Heart right ventricle (tissue), 16 donors: ENCODE data around the gene MKRN1. TPM values are rescaled to one million over a fixed set of nuclear protein-coding genes. Genes with fewer than 3 reads are reported as not detected.
"Not testable (repeated sequence)": the region's sequence is repeated elsewhere in the genome, so short reads cannot be mapped to it uniquely, and the experiment has no call there.

Experiments
- ATAC-seq, 8 donors: fragments of 200-7000 bp; cut with Tn5 transposase; one replicate each; pipeline ENCODE4 v1.9.1; 2020; ENCODE audit warnings: mild to moderate bottlenecking in 8 of 8, moderate library complexity in 8 of 8, moderate number of reproducible peaks in 1 of 8
- DNase-seq, 2 donors: peaks; one replicate each; pipeline ENCODE4 v3.0.0-alpha.2; 2020
- H3K27ac ChIP-seq, 10 donors: fragments of 200-600 bp; sonication (generic) in 2 of 10; one replicate each; pipeline versions ENCODE4 v1.5.0 to v1.8.0; 2020 to 2022; ENCODE audit warnings: mild to moderate bottlenecking in 3 of 10
- H3K27me3 ChIP-seq, 7 donors: fragments of 200-600 bp; one replicate each; pipeline ENCODE4 v1.8.0; 2021 to 2022; ENCODE audit warnings: mild to moderate bottlenecking in 2 of 7
- H3K36me3 ChIP-seq, 9 donors: fragments of 200-600 bp; sonication (generic) in 1 of 9; one replicate each; pipeline versions ENCODE4 v1.5.0 to v1.8.0; 2020 to 2022; ENCODE audit warnings: mild to moderate bottlenecking in 2 of 9
- H3K4me1 ChIP-seq, 9 donors: fragments of 200-600 bp; sonication (generic) in 1 of 9; one replicate each; pipeline versions ENCODE4 v1.5.0 to v1.8.0; 2020 to 2022; ENCODE audit warnings: mild to moderate bottlenecking in 4 of 9
- H3K4me3 ChIP-seq, 10 donors: fragments of 200-600 bp; sonication (generic) in 2 of 10; one replicate each; pipeline versions ENCODE4 v1.5.0 to v1.8.0; 2020 to 2022; ENCODE audit warnings: mild to moderate bottlenecking in 7 of 10, moderate library complexity in 2 of 10
- H3K9me3 ChIP-seq, 11 donors: fragments of 200-600 bp in 10 of 11; sonication (generic) in 2 of 11; one replicate each; pipeline versions ENCODE4 v1.5.0 to v1.8.0; 2013 to 2022; ENCODE audit warnings: mild to moderate bottlenecking in 2 of 11, control low read depth in 1 of 11, moderate library complexity in 1 of 11
- CTCF ChIP-seq, 9 donors: fragments of 200-600 bp; sonication (generic) in 2 of 9; IDR thresholded peaks; one replicate each; pipeline versions ENCODE4 v1.5.0 to v1.8.0; 2021 to 2022; ENCODE audit warnings: antibody characterized with exemption in 9 of 9, mild to moderate bottlenecking in 5 of 9, moderate library complexity in 1 of 9
- WGBS, 2 donors: extraction: QIAGEN DNeasy Blood & Tissue Kit; methylation state at CpG; one replicate each; pipeline ENCODE4 v1.1.7; 2013; ENCODE audit warnings: inconsistent platforms in 1 of 2; 5-methylcytosine and 5-hydroxymethylcytosine counted together
- intact Hi-C, 10 donors: fragments of 100-400 bp; cut with DNase I; formaldehyde crosslinking; loops; one replicate each; pipeline versions ENCODE4 v1.11.1 to v1.14.2; 2022
- polyA plus RNA-seq, 2 donors: library from polyadenylated mRNA; stranded (reverse); fragments of 200-250 nt; gene quantifications; one replicate each; pipeline ENCODE4 v1.2.3, GENCODE V29; 2013
- total RNA-seq, 10 donors: library from RNA; stranded (reverse); fragmentation: NEBNext Ultra II Directional in 3 of 10; extraction: Animal tissue kit (Norgen Biotek cat#: 25700) in 3 of 10; gene quantifications; one replicate each; pipeline versions ENCODE4 v1.2.1 to v1.2.4, GENCODE V29; 2021 to 2023
- donor health status: Arrhythmogenic right ventricular cardiomyopathy.
- donor health status: ischemic (EF 13 %, LVEDD 7.1; RV severe dilation, severe dysfunction).
- donor health status: healthy with polysubstance abuse.
- donor health status: DM: no; HTN: yes; CAD: no.
- donor health status: DM: no; HTN: no; CAD: no.
- donor health status: ischemic (EF 25% LVEDD 6.9; RV normal size, moderate dysfunction).
- donor health status: ischemic (EF 25% LVEDD 5.7; RV mildly dilated, moderate dysfunction).
- donor health status: healthy.
- donor health status: DM: yes; HTN: yes; CAD: no.
- donor health status: Ischemic cardiomyopathy.
- donor health status: ischemic (EF 35%, LVEDD 5.7; RV mildly dilated, moderate dysfunction).
- donor health status: nonischemic (EF 11% LVEDD 7.7; RV severe dilation, severe dysfunction).
- donor health status: DM: yes; HTN: yes; CAD: no.
- donor health status: PGD.
- donor health status: ischemic (EF 29% LVEDD 5.4; RV normal size, mild dysfunction).
- donor health status: nonischemic (EF 23%, LVEDD 6.1; RV moderate dilation, normal function).

The MKRN1 gene
- total and polyA plus RNA-seq, 12 donors, result 38.5 to 113 (median 90.3) TPM

GRCh38 chr7:140421521-140421920 is 57.8 kb downstream of the MKRN1 start:
- intact Hi-C loops, result no loop called here
- TF ChIP-seq CTCF (IDR thresholded peaks at IDR 0.05), result no peak
- Histone ChIP-seq H3K4me1 (peaks cover 0 to 10% (median 0%) of the 10 kb centered on the region in 9 donors), H3K27me3 (no peaks in the 10 kb centered on the region), H3K4me3 (no peak overlapping the region), H3K27ac (no peak overlapping the region), H3K36me3 (peaks cover 0 to 3% (median 0%) of the 10 kb centered on the region in 9 donors), H3K9me3 (no peaks in the 10 kb centered on the region)
- DNase-seq (no peak), ATAC-seq (no peak)
- whole genome bisulfite sequencing, 2 donors, result 95 to 96% methylated on average over 2 of the region's 2 CpGs

DNA sequence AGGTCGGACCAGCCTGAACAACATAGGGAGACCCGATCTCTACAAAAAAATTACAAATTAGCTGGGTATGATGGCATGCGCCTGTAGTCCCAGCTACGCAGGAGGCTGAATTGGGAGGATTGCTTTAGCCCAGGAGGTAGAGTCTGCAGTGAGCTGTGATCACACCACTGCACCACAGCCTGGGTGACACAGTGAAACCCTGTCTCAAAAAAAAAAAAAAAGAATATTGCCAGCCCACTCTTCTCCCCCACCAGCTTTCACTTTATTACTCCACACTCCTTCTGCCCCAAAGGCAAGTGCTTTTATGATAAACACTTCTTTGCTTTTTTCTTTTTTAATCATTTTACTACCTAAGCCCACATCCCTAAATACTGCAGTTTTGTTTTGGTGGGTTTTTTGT is 60.7 kb downstream of the MKRN1 start:
- no peak for TF ChIP-seq CTCF (IDR thresholded peaks at IDR 0.05)
- DNase-seq (no peak), ATAC-seq (no peak)
- H3K9me3 ChIP-seq, result no peaks in the 10 kb centered on the region
- no peaks in the 10 kb centered on the region for H3K36me3 ChIP-seq
- H3K27ac ChIP-seq, result no peak overlapping the region
- 87 to 95% methylated on average over 4 of the region's 4 CpGs for WGBS, 2 donors
- H3K27me3 ChIP-seq, result peaks cover 0 to 11% (median 0%) of the 10 kb centered on the region in 7 donors
- intact Hi-C loops, result no loop called here
- H3K4me3 ChIP-seq, result no peak overlapping the region
- H3K4me1 ChIP-seq, result no peaks in the 10 kb centered on the region

- H3K4me3 ChIP-seq, ATAC-seq, H3K36me3 ChIP-seq, intact Hi-C loops, H3K9me3 ChIP-seq, H3K27ac ChIP-seq, H3K4me1 ChIP-seq, DNase-seq: not testable (repeated sequence)
- H3K27me3 ChIP-seq, result peaks cover 0 to 13% (median 0%) of the 10 kb centered on the region in 7 donors
- 90 to 95% methylated on average over 5 of the region's 5 CpGs for WGBS, 2 donors
Measured at GRCh38 chr7:140418156-140418472, 61.2 kb downstream of the MKRN1 start.

GRCh38 chr7:140417456-140418155 is 61.7 kb downstream of the MKRN1 start:
- Histone ChIP-seq H3K9me3 (peaks cover 0 to 5% (median 0%) of the 10 kb centered on the region in 11 donors), H3K27ac (no peak overlapping the region), H3K4me1 (no peaks in the 10 kb centered on the region), H3K4me3 (no peak overlapping the region), H3K27me3 (peaks cover 0 to 18% (median 0%) of the 10 kb centered on the region in 7 donors), H3K36me3 (no peaks in the 10 kb centered on the region)
- ATAC-seq, result no peak
- 78% methylated on average over 8 of the region's 8 CpGs for WGBS, 2 donors
- intact Hi-C loops, result no loop called here
- TF ChIP-seq CTCF (IDR thresholded peaks at IDR 0.05), result no peak
- DNase-seq, result no peak

GRCh38 chr7:140416560-140416959 is 62.7 kb downstream of the MKRN1 start:
- no peak overlapping the region for H3K4me3 ChIP-seq
- no peak overlapping the region for H3K27ac ChIP-seq
- peaks cover 0 to 5% (median 0%) of the 10 kb centered on the region in 11 donors for H3K9me3 ChIP-seq
- 89 to 94% methylated on average over 8 of the region's 8 CpGs for WGBS, 2 donors
- peaks cover 0 to 20% (median 0%) of the 10 kb centered on the region in 7 donors for H3K27me3 ChIP-seq
- H3K4me1 ChIP-seq, result no peaks in the 10 kb centered on the region
- ATAC-seq, result no peak
- no peak for DNase-seq
- no peak for TF ChIP-seq CTCF (IDR thresholded peaks at IDR 0.05)
- no peaks in the 10 kb centered on the region for H3K36me3 ChIP-seq
- intact Hi-C loops, result no loop called here

DNA sequence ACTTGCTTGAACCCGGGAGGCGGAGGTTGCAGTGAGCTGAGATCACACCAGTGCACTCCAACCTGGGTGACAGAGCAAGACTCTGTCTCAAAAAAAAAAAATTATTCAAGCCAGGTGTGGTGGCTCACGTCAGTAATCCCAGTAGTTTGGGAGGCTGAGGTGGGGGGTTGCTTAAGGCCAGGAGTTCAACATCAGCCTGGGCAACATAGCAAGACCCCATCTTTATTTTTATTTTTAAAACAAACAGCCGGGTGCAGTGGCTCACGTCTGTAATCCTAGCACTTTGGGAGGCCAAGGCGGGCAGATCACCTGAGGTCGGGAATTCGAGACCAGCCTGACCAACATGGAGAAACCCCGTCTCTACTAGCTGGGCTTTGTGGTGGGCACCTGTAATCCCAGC is 63.5 kb downstream of the MKRN1 start:
- H3K4me3 ChIP-seq, H3K27ac ChIP-seq, intact Hi-C loops, H3K9me3 ChIP-seq, H3K36me3 ChIP-seq, H3K4me1 ChIP-seq, DNase-seq, ATAC-seq: not testable (repeated sequence)
- peaks cover 0 to 20% (median 0%) of the 10 kb centered on the region in 7 donors for H3K27me3 ChIP-seq
- WGBS, 2 donors, result 94 to 96% methylated on average over 9 of the region's 9 CpGs
